Nephron (organoid): ENCODE data around the gene LMTK3.

ENCODE experiments used
- H3K27ac Mint-ChIP-seq, 3 experiments: 2 replicates each; pipeline ENCODE4 v1.8.0; 2020; ENCODE audit warnings: mixed read lengths in 3 of 3, mild to moderate bottlenecking in 2 of 3, moderate library complexity in 1 of 3
- H3K27me3 Mint-ChIP-seq: 2 replicates; pipeline ENCODE4 v1.8.0; 2021; ENCODE audit warnings: low read depth, mild to moderate bottlenecking, moderate library complexity, mixed read lengths
- H3K36me3 Mint-ChIP-seq: 2 replicates; pipeline ENCODE4 v1.8.0; 2020; ENCODE audit warnings: low read depth, mixed read lengths
- H3K4me1 Mint-ChIP-seq: 2 replicates; pipeline ENCODE4 v1.8.0; 2020; ENCODE audit warnings: mixed read lengths
- H3K4me3 Mint-ChIP-seq, 3 experiments: 2 replicates each; pipeline ENCODE4 v1.8.0; 2020; ENCODE audit warnings: mild to moderate bottlenecking in 3 of 3, mixed read lengths in 3 of 3, moderate library complexity in 2 of 3
- H3K9me3 Mint-ChIP-seq: 2 replicates; pipeline ENCODE4 v1.8.0; 2020; ENCODE audit warnings: mixed read lengths
- TF ChIP-seq, protein P1 (sequence below), 3 experiments: fragments of 200-600 bp; sonication (generic); IDR thresholded peaks; one replicate each; pipeline ENCODE4 v1.5.0; 2021; ENCODE audit warnings: antibody characterized with exemption in 3 of 3; ENCODE audit not compliant: unreplicated experiment in 3 of 3

LMTK3 gene

DNA sequence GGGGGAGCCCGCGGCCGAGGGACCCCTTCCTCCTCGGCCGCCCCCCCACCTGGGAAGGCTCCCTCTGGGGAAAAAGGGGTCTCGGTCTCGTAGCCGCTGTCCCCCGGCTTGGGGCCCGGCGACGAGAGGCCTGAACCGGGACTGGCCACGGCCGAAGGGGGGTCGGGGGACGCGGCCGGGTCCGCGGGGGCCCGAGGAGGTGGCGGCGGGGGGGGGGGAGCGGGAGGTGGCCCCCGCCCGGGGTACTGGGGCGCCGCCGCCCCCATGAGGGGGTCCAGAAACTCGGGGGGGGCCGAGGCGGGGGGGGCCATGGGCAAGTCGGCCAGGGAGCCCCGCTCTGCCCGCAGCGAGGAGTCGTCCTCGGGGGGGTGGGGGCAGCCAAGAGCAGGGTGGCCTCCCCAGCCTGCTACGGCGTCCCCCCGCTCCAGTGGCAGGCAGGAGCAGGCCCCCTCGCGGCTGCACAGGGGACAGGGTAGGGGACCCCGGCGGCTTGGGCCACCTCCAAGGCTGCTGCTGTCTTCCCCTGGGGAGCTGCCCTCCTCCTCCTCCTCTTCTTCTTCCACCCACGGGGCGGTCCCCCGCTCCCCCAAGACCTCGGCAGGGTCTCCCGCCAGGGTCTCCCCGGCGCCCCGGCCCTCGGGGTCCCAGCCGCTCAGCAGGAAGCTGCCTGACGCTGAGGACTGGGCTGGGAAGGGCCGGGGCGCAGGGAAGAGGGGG is 12.9 kb downstream of the LMTK3 start:
- Mint-ChIP-seq H3K27me3 (peaks cover 52% of the 10 kb centered on the region), H3K36me3 (no peaks in the 10 kb centered on the region), H3K27ac (no peak overlapping the region), H3K4me3 (no peak overlapping the region), H3K4me1 (peaks cover 12% of the 10 kb centered on the region), H3K9me3 (no peaks in the 10 kb centered on the region)
- TF ChIP-seq, protein P1, sequence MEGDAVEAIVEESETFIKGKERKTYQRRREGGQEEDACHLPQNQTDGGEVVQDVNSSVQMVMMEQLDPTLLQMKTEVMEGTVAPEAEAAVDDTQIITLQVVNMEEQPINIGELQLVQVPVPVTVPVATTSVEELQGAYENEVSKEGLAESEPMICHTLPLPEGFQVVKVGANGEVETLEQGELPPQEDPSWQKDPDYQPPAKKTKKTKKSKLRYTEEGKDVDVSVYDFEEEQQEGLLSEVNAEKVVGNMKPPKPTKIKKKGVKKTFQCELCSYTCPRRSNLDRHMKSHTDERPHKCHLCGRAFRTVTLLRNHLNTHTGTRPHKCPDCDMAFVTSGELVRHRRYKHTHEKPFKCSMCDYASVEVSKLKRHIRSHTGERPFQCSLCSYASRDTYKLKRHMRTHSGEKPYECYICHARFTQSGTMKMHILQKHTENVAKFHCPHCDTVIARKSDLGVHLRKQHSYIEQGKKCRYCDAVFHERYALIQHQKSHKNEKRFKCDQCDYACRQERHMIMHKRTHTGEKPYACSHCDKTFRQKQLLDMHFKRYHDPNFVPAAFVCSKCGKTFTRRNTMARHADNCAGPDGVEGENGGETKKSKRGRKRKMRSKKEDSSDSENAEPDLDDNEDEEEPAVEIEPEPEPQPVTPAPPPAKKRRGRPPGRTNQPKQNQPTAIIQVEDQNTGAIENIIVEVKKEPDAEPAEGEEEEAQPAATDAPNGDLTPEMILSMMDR (IDR thresholded peaks at IDR 0.05; ENCODE audit: unreplicated experiment in 3 of 3): no peak

DNA sequence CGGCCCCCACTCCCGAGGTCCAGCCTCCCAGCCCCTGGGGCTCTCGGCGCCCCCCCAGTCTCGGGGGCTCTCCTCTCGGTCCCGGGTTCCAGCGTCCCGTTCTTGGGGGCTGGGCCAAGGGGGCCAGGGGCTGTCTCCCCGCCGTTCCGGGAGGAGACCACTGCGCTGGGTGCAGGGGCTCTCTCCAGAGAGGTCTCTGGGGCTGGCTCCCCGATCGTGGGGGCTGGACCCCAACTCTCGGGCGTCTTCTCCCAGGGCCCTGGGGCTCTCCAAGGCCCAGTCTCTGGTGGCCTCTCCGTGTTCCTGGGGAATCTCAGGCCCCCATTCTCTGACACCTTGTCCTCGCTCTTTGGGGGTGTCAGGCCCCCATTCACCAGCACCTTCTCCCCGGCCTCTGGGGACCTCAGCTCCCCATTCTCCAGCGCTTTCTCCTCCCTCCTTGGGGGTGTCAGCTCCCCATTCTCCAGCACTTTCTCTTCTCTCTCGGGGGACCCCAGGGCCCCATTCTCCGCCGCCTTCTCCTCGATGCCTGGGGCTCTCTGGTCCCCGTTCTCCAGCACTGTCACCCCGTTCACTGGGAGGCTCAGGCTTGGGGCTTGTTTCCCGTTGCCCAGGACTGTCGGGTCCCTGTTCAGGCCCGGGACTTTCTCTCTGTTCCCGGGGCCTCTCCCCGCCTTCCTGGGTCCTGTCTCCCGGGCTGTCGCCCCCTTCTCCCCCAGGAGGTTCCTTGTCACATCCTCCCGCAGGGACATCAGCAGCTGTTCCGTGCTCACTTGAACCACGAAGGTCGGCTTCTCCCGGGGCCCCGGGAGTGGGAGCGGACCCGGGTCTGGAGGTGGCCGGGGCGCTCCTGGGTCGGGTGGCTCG is 13.7 kb downstream of the LMTK3 start:
- Mint-ChIP-seq H3K36me3 (no peaks in the 10 kb centered on the region), H3K27ac (no peak overlapping the region), H3K9me3 (no peaks in the 10 kb centered on the region), H3K4me1 (peaks cover 12% of the 10 kb centered on the region), H3K4me3 (peak overlapping the region in 1 of 3 experiments; percentile 22), H3K27me3 (peaks cover 49% of the 10 kb centered on the region)
- TF ChIP-seq, protein P1 (IDR thresholded peaks at IDR 0.05; ENCODE audit: unreplicated experiment in 3 of 3): no peak

DNA sequence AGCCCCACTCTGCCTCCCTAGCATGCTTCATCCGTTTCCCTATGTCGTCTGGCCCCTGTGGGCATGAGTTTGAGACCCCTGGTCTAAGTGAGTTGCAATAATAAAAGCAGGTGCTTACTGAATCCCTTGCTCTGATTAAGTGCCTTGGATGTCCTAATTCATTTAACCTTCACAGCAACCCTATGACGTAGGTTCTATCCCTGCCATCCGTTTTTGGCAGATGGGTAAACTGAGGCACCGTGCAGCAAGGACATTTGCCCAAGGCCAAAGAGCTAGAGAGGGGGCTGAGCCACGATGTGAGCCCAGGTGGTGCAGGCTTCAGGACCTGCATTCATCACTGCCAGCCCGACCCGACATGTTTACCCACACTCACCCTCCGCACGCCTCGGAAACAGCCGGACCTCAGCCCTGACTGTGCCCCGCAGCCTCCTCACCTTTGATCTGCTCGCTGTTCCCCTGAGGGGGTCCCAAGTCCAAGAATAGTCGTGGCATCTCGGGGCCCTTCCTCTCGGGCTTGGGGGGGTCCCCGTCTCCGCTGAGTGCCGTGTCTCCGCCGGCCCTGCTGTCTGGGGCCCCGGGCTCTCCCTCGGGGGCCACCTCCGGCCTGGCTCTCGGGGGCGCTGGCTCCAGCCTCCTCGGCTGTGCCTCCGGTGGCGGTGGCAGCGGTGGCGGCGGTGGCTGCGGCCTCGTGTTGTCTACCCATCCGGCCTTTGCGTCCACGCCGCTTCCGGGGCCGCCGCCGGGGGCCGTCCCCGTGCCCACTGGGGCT is 14.5 kb downstream of the LMTK3 start:
- Mint-ChIP-seq H3K27me3 (peaks cover 52% of the 10 kb centered on the region), H3K27ac (peak overlapping the region in 1 of 3 experiments; percentile 33), H3K9me3 (no peaks in the 10 kb centered on the region), H3K36me3 (no peaks in the 10 kb centered on the region), H3K4me3 (peak overlapping the region; percentile 44 to 69 (median 62)), H3K4me1 (peaks cover 20% of the 10 kb centered on the region)
- TF ChIP-seq, protein P1 (IDR thresholded peaks at IDR 0.05; ENCODE audit: unreplicated experiment in 3 of 3): no peak

DNA sequence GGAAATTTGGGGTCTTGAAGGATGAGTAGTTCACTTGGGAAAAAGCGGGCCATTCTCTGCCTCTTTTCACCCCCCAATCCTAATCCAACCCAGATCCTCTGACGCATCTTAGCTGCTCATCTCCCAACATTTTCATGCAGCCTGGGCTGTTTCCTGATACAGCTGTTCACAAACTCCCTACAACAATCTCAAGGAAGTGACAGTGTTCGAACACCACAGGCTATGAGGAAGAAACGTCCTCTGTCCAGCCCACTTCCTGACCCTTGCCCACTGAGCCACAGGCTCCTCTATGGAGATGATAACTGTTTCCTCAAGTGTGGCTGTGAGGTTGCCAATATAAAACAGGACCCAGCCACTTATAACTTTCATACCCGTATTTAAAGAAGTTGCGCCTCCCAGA is 16.2 kb downstream of the LMTK3 start:
- H3K9me3 Mint-ChIP-seq: no peaks in the 10 kb centered on the region
- no peaks in the 10 kb centered on the region for H3K36me3 Mint-ChIP-seq
- TF ChIP-seq, protein P1 (IDR thresholded peaks at IDR 0.05; ENCODE audit: unreplicated experiment in 3 of 3): no peak
- peak overlapping the region; percentile 78 to 86 (median 80) for H3K27ac Mint-ChIP-seq
- H3K4me3 Mint-ChIP-seq: peak overlapping the region; percentile 84 to 91 (median 85)
- H3K27me3 Mint-ChIP-seq: peaks cover 60% of the 10 kb centered on the region
- peaks cover 25% of the 10 kb centered on the region for H3K4me1 Mint-ChIP-seq

DNA sequence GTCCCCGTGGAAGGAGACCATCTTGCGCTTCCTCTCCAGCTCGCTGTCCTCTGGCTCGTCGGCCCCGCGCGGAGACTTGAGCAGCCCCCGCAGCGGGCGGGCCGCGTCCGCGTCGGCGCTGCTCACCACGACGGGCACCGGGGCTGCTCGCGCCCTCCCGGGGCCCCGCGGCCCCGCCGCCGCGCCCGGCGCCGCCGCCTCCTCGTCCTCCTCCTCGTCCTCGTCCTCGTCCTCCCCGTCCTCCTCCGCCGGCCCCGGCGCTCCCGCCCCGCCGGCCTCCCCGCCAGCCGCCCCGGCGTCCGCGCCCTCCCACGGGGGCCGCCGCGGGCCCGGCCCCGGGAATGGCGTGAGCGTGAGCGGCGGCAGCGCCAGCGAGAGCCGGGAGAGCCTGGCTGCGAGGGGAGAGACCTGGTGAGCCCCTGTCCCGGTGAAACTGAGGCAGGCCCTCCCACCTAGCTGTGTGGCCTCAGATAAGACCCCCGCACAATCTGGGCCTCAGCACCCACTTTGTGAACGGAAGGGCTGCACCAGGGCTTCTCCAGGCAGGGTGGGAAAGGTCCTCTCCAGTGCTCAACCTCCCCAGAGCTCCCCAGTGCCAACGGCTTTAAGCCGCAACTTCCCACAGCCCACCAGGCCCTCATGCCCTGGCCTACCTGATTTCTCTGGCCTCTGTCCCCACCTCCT is 17.8 kb downstream of the LMTK3 start:
- TF ChIP-seq, protein P1 (IDR thresholded peaks at IDR 0.05; ENCODE audit: unreplicated experiment in 3 of 3): no peak
- Mint-ChIP-seq H3K27me3 (peaks cover 63% of the 10 kb centered on the region), H3K4me1 (peaks cover 25% of the 10 kb centered on the region)

More for the DNA sequence above, 17.8 kb downstream of the LMTK3 start:
- Mint-ChIP-seq H3K9me3 (no peaks in the 10 kb centered on the region), H3K4me3 (peak overlapping the region; percentile 84 to 91 (median 85)), H3K27ac (peak overlapping the region; percentile 73 to 83 (median 79)), H3K36me3 (no peaks in the 10 kb centered on the region)
